GM15510 (cell line): Measurements from ENCODE around the gene PCDHAC1.

Source experiments
- POLR2A ChIP-seq: IDR thresholded peaks from 3 replicates; pipeline ENCODE4 v1.6.1; 2011; ENCODE audit warnings: borderline replicate concordance; ENCODE audit not compliant: insufficient read length; ENCODE audit errors: extremely low read depth

The PCDHAC1 gene

DNA sequence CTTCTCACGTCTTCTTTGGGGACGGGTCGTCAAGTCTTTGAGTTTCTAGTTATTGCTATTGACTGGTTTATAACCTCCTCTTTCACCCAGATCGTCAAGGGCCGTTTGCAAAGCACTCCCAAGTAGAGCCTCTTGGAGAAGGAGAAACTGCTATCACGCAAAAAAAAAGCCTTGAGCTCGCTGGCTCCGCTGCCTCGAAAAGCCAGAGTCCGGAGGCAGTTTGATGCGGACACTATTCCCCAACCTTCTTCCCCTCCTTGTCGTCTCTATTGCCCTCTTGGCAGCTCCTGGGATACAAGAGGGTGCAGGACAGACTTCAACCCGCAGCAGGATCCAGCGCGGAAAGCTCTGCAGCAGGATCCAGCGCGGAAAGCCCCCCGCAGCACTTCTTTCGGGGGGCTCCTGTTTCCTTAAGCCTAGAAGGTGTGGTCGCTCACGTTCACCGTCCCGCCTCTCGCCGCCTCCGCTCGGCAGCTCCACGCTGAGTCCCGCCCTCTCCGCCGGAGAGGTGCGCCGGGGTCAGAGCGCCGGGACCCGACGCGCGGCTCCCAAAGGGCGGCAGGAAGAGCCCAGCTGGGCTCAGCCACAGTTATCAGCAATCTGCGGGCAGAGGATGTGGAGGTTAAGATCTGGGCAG, at the start of gene PCDHAC1:
TSS of gene PCDHAC1 (plus strand) at position 494 of the 637 bp plus-strand sequence. CDS start 594 bp downstream, outside the sequence.
- TF ChIP-seq POLR2A = no peak

DNA sequence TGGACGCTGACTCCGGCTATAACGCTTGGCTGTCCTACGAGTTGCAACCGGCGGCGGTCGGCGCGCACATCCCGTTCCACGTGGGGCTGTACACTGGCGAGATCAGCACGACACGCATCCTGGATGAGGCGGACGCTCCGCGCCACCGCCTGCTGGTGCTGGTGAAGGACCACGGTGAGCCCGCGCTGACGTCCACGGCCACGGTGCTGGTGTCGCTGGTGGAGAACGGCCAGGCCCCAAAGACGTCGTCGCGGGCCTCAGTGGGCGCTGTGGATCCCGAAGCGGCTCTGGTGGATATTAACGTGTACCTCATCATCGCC, 48.9 kb upstream of the PCDHAC1 start:
- no peak for TF ChIP-seq POLR2A

GRCh38 chr5:140881889-140882590, 44.1 kb upstream of the PCDHAC1 start, which contains the start of gene PCDHA13:
PCDHA13 (plus strand) TSS chr5:140882124; CDS start chr5:140882269, 145 bp downstream.
- TF ChIP-seq POLR2A = no peak

- no peak for TF ChIP-seq POLR2A
Observed at GRCh38 chr5:140882591-140882899, 43.6 kb upstream of the PCDHAC1 start.

DNA sequence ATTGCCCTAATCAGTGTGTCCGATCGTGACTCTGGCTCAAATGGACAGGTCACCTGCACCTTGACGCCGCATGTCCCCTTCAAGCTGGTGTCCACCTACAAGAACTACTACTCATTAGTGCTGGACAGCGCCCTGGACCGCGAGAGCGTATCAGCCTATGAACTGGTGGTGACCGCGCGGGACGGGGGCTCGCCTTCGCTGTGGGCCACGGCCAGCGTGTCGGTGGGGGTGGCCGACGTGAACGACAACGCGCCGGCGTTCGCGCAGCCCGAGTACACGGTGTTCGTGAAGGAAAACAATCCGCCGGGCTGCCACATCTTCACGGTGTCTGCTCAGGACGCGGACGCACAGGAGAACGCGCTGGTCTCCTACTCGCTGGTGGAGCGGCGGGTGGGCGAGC, 42.7 kb upstream of the PCDHAC1 start:
- no peak for TF ChIP-seq POLR2A

DNA sequence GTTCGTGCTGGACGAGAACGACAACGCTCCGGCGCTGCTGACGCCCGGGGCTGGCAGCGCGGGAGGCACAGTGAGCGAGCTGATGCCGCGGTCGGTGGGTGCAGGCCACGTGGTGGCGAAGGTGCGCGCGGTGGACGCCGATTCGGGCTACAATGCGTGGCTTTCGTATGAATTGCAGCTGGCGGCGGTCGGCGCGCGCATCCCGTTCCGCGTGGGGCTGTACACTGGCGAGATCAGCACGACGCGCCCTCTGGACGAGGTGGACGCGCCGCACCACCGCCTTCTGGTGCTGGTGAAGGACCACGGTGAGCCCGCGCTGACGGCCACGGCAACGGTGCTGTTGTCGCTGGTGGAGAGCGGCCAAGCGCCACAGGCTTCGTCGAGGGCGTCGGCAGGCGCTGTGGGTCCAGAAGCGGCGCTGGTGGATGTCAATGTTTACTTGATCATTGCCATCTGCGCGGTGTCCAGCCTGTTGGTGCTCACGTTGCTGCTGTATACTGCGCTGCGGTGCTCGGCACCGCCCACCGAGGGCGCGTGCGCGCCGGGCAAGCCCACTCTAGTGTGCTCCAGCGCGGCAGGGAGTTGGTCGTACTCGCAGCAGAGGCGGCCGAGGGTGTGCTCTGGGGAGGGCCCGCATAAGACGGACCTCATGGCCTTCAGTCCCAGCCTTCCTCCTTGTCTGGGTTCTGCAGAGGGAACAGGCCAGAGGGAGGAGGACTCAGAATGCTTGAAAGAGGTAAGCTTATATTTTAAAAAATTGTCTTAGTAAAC, 42.0 kb upstream of the PCDHAC1 start:
- TF ChIP-seq POLR2A = no peak

DNA sequence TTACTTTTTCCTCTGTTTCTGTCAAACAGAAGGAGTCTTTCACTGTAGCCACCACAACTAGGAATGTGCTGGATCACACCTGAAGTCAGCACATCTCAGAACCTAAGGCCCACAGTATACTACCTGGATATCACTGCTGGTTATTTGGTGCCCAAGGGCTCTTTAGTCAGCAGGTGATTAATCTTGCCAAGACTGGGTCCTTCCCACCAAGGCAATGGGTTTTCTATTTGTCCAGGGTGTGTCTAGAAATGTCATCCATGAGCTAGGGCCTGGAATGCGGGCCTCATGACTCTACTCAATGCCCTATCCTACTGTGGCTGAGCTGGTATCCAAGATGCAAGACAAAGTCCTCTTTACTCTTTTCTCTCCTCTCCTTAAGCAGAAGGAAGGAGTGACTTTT, 9.8 kb upstream of the PCDHAC1 start:
- no peak for TF ChIP-seq POLR2A

DNA sequence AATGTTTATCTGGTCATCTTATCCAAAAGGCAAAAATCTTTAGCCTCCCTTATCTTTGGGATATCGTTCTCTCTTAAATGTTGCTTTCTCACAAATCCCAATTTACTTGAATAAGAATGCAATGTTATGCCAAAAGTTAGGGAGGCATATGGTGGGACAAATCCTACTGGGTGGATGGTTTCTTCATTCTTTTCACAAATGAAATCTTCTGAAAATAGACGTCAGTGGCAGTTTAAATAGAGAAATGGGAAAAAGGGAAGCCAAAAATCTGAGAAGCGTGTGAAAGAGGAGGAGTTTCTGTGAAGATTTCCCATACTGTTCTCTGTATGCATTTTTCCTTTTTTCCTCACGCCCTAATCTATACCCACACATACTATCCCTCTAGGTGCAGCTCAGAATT, 2.5 kb upstream of the PCDHAC1 start:
- TF ChIP-seq POLR2A = no peak

GRCh38 chr5:140926443-140927227, 536 bp downstream of the PCDHAC1 start:
- no peak for TF ChIP-seq POLR2A

GRCh38 chr5:140927228-140927573, 1.1 kb downstream of the PCDHAC1 start:
- TF ChIP-seq POLR2A = no peak

- no peak for TF ChIP-seq POLR2A
Observed at GRCh38 chr5:140934964-140935606, 9.0 kb downstream of the PCDHAC1 start.

GRCh38 chr5:140946578-140946977, 20.5 kb downstream of the PCDHAC1 start:
- no peak for TF ChIP-seq POLR2A

DNA sequence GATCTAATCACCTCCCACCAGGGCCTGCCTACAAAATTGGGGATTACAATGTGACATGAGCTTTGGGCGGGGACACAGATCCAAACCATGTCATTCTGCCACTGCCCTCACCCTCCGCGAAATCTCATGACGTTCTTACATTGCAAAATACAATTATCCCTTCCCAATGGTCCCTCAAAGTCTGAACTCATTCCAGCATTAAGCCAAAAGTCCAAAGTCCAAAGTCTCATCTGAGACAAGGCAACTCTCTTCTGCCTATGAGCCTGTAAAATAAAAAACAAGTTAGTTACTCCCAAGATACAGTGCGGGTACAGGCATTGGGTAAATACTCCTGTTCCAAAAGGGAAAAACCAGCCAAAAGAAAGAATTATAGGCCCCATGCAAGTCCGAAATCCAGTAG, 25.5 kb downstream of the PCDHAC1 start:
- TF ChIP-seq POLR2A = no peak

DNA sequence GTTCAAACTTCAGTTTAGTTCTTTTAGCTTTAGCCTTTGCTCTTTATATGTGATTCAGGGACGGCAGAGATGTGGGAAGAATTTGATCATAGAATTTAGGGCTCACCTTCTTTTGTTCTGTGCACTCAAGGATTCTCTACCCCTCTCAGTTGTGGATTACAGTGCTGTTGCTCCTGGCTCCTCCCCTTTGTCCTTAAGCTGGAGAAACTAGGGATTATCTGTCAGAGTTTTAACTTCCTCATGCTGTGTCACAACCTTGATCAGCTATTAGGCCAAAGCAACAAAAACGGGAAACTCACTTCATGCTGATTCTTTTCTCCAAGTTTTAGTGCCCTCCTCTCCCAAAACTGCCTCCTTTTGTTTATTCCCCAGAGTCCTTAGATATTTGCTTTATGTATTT, 27.1 kb downstream of the PCDHAC1 start:
- no peak for TF ChIP-seq POLR2A

- TF ChIP-seq POLR2A = no peak
Observed at GRCh38 chr5:140962190-140962589, 36.1 kb downstream of the PCDHAC1 start.
